IgD-negative memory B cell (primary cell): ENCODE results near the gene RAD50. TPM values are rescaled to one million over a fixed set of nuclear protein-coding genes. Genes with fewer than 3 reads are reported as not detected.

Source experiments
- H3K27ac Mint-ChIP-seq, 3 donors: one replicate each; pipeline ENCODE4 v1.8.0; 2020 to 2022; ENCODE audit warnings: mild to moderate bottlenecking in 3 of 3, mixed read lengths in 3 of 3, moderate library complexity in 1 of 3
- H3K27me3 Mint-ChIP-seq: one replicate; pipeline ENCODE4 v1.8.0; 2021; ENCODE audit warnings: mixed read lengths
- H3K36me3 Mint-ChIP-seq: one replicate; pipeline ENCODE4 v1.8.0; 2020; ENCODE audit warnings: mild to moderate bottlenecking, mixed read lengths
- H3K4me1 Mint-ChIP-seq, 3 donors: one replicate each; pipeline ENCODE4 v1.8.0; 2020 to 2022; ENCODE audit warnings: mixed read lengths in 3 of 3, mild to moderate bottlenecking in 1 of 3
- H3K4me3 Mint-ChIP-seq, 4 donors: one replicate each; pipeline ENCODE4 v1.8.0; 2020 to 2022; ENCODE audit warnings: mild to moderate bottlenecking in 4 of 4, mixed read lengths in 4 of 4, moderate library complexity in 3 of 4
- H3K9me3 Mint-ChIP-seq, 3 donors: one replicate each; pipeline ENCODE4 v1.8.0; 2020 to 2021; ENCODE audit warnings: mixed read lengths in 3 of 3, mild to moderate bottlenecking in 1 of 3
- polyA plus RNA-seq: library from polyadenylated mRNA; unstranded; fragments of 300-500 nt; fragmentation: Illumina TruSeq; gene quantifications from one replicate; pipeline ENCODE4 v1.2.3, GENCODE V29; 2021

The RAD50 gene
- polyA plus RNA-seq, 1 donor from 2014 or later = 33.4 TPM

DNA sequence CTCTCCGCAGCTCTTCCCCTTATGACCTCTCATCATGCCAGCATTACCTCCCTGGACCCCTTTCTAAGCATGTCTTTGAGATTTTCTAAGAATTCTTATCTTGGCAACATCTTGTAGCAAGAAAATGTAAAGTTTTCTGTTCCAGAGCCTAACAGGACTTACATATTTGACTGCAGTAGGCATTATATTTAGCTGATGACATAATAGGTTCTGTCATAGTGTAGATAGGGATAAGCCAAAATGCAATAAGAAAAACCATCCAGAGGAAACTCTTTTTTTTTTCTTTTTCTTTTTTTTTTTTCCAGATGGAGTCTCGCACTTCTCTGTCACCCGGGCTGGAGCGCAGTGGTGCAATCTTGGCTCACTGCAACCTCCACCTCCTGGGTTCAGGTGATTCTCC, 80.5 kb downstream of the RAD50 start:
- H3K4me3 Mint-ChIP-seq = no peak overlapping the region
- no peak overlapping the region for H3K27ac Mint-ChIP-seq
- no peaks in the 10 kb centered on the region for H3K9me3 Mint-ChIP-seq
- H3K36me3 Mint-ChIP-seq = peaks cover 24% of the 10 kb centered on the region
- peaks cover 0 to 2% (median 0%) of the 10 kb centered on the region in 3 donors for H3K4me1 Mint-ChIP-seq
- no peaks in the 10 kb centered on the region for H3K27me3 Mint-ChIP-seq

DNA sequence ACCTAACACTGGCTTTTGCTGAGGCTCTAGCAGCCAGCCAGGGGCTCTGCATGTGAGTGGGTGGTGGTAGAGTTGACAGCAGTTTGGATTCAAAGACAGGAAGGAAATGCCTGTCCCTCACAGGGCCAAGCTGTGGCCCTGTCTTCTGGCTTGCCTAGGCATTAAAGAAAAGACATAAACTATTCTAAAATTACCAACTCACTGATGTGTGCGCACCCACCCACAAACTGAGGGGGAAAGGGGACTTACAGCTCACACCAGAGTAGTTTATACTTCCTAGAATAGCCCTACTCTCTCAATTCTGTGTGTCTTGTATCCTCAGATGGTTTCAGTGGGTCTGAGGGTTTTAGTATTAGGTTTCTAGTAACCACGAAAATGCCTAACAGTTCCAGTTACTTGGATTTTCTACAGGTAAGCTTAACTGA, 82.9 kb downstream of the RAD50 start:
- H3K4me1 Mint-ChIP-seq = peaks cover 0 to 2% (median 0%) of the 10 kb centered on the region in 3 donors
- no peak overlapping the region for H3K27ac Mint-ChIP-seq
- H3K27me3 Mint-ChIP-seq = no peaks in the 10 kb centered on the region
- H3K36me3 Mint-ChIP-seq = peaks cover 32% of the 10 kb centered on the region
- no peaks in the 10 kb centered on the region for H3K9me3 Mint-ChIP-seq
- H3K4me3 Mint-ChIP-seq = no peak overlapping the region

DNA sequence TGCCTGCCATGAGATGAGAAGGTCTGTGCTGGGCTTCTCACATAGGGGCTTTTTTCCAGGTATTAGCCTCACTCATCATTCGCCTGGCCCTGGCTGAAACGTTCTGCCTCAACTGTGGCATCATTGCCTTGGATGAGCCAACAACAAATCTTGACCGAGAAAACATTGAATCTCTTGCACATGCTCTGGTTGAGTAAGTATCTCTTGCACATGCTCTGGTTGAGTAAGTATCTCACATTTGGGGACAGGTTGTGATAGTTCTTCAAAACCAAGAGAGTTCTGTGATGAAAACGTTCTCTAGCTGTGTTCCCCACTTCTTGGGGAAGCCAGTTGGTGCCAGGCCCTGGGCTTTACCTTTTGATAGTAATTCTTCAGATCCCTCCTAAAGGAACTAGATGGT, 83.8 kb downstream of the RAD50 start:
- Mint-ChIP-seq H3K4me1 (peaks cover 0 to 2% (median 0%) of the 10 kb centered on the region in 3 donors), H3K4me3 (no peak overlapping the region), H3K36me3 (peaks cover 31% of the 10 kb centered on the region), H3K27me3 (no peaks in the 10 kb centered on the region), H3K9me3 (no peaks in the 10 kb centered on the region), H3K27ac (no peak overlapping the region)

DNA sequence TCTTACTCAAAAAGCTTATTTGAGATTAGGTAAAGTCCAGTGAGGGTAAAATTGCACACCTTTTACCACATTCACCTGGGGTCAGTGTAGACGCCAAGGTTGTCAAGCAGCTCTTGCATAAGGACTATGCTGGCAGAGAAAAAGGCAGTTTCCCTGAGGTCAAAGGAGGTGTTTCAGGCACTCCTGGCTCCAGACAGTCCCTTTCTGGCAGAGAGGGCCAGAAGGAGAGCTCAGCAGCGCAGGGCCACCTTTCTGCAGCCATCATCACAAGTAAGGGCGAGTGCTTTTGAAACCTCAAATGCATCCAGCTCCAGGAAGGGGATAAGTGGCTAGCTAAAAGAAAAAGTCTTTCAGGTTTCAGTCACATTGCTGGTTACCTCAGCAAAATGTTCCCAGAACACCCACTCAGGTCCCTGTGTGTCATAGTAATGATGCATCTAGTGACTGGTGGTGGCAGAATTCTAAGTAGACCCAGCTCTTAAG, 84.5 kb downstream of the RAD50 start:
- Mint-ChIP-seq H3K4me1 (peaks cover 0 to 2% (median 0%) of the 10 kb centered on the region in 3 donors), H3K27ac (no peak overlapping the region), H3K36me3 (peaks cover 31% of the 10 kb centered on the region)

DNA sequence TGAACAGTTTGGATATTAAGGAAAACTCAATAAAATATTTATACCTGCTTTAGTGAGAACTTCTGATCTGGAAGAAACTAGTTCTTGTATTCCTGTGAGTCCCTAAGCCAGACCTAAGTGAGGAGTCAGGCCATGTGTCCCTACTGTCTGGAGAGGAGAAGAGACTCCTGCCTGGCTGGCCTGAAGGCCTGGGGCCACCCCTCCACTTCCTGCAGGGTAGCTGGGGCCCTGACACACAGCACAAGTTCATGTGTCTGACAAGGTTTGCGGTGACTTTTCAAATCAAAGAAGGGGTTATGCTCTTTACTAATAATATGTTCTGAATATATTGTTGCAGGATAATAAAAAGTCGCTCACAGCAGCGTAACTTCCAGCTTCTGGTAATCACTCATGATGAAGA, 85.1 kb downstream of the RAD50 start:
- H3K4me3 Mint-ChIP-seq = no peak overlapping the region
- H3K36me3 Mint-ChIP-seq = peaks cover 31% of the 10 kb centered on the region
- H3K27me3 Mint-ChIP-seq = no peaks in the 10 kb centered on the region
- H3K4me1 Mint-ChIP-seq = peaks cover 0 to 2% (median 0%) of the 10 kb centered on the region in 3 donors
- peak overlapping the region in 1 of 3 donors; percentile 62 for H3K27ac Mint-ChIP-seq
- no peaks in the 10 kb centered on the region for H3K9me3 Mint-ChIP-seq

More for the DNA sequence above, 84.5 kb downstream of the RAD50 start:
- no peaks in the 10 kb centered on the region for H3K9me3 Mint-ChIP-seq
- no peak overlapping the region for H3K4me3 Mint-ChIP-seq
- no peaks in the 10 kb centered on the region for H3K27me3 Mint-ChIP-seq

DNA sequence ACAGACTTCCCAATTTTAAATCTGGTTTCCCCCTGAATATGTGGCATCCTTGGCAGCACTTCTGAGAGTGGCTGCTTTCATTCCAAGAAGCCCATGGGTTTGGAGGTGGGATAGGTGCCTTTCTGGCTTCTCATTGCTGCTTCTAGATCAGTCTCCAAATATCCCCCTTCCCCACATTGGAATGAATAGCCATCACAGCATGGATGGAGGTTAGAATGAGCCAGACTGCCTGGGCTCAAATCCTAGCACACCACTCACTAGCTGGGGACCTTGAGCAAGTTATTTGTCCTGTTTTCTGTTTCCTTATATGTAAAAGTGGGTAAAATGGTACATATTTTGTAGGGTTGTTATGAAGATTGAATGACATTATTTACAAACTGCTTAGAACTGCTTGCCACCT, 87.4 kb downstream of the RAD50 start:
- Mint-ChIP-seq H3K9me3 (peaks cover 4 to 14% (median 11%) of the 10 kb centered on the region in 3 donors), H3K4me3 (no peak overlapping the region), H3K36me3 (peaks cover 19% of the 10 kb centered on the region), H3K27me3 (no peaks in the 10 kb centered on the region), H3K27ac (no peak overlapping the region), H3K4me1 (no peaks in the 10 kb centered on the region)

DNA sequence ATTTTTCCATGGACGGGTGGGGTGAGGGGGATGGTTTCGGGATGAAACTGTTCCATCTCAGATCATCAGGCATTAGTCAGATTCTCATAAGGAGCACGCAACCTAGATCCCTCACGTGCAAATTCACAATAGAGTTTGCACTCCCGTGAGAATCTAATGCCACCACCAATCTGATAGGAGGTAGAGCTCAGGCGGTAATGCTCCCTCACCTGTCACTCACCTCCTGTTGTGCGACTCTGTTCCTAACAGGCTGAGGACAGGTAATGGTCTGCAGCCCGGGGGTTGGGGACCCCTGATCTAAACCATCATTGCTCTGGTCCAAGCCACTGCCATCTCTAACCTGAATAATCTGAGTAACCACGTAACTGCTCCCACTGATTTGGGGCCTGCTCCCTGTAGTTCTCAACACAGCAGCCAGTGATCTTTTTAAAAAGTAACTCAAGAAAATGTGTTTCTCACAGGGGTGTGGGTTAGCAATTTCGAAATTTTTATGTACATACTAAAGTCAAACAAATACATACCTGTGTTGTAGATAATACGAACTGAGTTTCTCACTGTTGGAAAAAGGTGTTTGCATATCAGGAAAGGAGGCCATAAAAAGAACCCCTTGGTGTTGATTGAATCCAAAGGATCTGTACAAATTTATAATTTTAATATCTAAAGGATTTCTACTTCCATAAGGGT, 89.9 kb downstream of the RAD50 start:
- Mint-ChIP-seq H3K9me3 (peaks cover 10 to 14% (median 12%) of the 10 kb centered on the region in 3 donors), H3K4me3 (no peak overlapping the region), H3K27me3 (no peaks in the 10 kb centered on the region), H3K36me3 (peaks cover 18% of the 10 kb centered on the region), H3K4me1 (no peaks in the 10 kb centered on the region), H3K27ac (no peak overlapping the region)

DNA sequence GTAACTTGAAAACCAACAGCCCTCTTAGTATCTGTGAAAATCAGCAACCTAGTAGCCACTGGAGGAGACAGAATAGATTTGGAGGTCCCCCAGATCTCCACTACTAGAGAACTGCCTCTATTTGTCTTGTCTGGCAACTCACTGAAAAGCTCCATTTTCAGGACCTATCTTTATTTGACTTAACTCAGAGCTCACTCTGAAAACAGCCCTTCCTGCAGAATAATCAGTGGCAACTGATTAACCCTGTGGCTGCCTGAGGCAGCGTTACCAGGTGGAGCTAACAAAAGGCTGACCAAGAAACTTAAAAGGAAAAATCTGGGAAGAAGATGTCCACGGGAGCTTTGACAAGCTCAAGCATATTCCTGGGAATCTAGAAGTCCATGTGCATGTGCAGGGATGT, 90.7 kb downstream of the RAD50 start:
- Mint-ChIP-seq H3K4me3 (no peak overlapping the region), H3K27ac (no peak overlapping the region), H3K9me3 (peaks cover 11 to 14% (median 12%) of the 10 kb centered on the region in 3 donors), H3K36me3 (peaks cover 11% of the 10 kb centered on the region), H3K4me1 (no peaks in the 10 kb centered on the region), H3K27me3 (no peaks in the 10 kb centered on the region)

DNA sequence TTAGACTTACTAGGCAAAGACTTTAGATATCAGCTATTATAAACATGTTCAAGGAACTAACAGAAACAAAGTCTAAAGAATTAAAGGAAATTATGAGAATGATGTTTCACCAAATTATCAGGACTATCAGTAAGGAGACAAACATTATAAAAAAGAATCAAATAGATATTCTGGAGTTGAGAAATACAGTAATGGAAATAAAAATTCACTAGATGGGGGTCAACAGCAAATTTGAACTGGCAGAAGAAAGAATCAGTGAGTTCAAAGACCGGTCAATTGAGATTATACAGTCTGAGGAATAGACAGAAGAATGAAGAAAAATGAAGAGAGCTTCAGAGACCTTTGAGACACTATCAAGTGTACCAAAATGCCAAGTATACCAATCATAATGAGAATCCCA, 91.6 kb downstream of the RAD50 start:
- no peak overlapping the region for H3K27ac Mint-ChIP-seq
- H3K4me3 Mint-ChIP-seq = no peak overlapping the region
- no peaks in the 10 kb centered on the region for H3K4me1 Mint-ChIP-seq
- peaks cover 11 to 14% (median 12%) of the 10 kb centered on the region in 3 donors for H3K9me3 Mint-ChIP-seq
- no peaks in the 10 kb centered on the region for H3K27me3 Mint-ChIP-seq
- peaks cover 6% of the 10 kb centered on the region for H3K36me3 Mint-ChIP-seq

DNA sequence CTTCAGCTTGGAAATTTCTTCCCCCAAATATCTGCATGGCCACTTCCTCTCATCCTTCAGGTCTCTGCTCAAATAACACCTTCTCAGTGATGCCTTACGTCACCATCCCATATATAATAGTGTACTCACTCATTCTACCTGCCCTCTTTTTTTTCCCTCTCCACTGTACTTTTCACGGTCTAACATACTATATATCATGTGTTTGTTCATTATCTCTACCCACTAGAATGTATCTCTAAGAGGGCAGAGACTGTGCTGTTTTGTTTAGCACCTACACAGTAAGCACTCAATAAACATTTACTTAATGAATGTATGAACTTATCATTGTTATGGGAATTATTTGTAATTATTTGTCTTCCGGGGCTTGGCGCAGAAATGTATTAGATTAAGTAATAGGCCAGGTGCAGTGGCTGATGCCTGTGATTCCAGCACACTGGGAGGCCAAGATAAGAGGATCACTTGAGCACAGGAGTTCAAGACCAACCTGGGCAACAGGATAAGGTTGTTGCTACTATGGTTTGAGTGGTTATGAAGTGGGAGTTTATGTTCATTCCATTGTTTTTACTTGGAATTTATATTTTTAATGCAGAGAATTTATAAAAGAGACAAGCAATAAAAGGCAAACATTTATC, 95.2 kb downstream of the RAD50 start:
- peaks cover 3% of the 10 kb centered on the region for H3K36me3 Mint-ChIP-seq
- H3K27ac Mint-ChIP-seq = no peak overlapping the region
- peaks cover 15% of the 10 kb centered on the region for H3K27me3 Mint-ChIP-seq
- H3K9me3 Mint-ChIP-seq = peaks cover 11 to 14% (median 12%) of the 10 kb centered on the region in 3 donors
- H3K4me3 Mint-ChIP-seq = no peak overlapping the region
- peaks cover 0 to 4% (median 2%) of the 10 kb centered on the region in 3 donors for H3K4me1 Mint-ChIP-seq

DNA sequence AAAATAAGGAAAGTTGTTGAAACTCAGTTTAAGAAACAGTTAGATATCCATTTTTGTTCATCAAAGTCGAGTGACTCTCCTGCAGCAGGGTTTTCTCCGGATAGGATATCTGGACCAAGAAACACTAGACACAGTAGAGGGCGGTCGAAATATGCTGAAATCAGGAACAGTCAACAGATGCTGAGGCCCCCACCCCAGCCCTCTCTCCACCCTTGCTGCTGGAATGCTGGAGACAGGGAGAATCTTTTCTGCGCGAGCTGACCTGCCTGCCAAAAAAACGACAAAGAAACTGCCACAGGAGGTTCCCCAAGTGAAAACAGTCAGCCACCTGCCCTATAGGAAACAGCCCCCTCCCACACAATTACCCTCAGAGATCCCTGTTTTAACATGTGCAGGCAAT, 96.9 kb downstream of the RAD50 start:
- Mint-ChIP-seq H3K36me3 (peaks cover 3% of the 10 kb centered on the region), H3K27ac (peak overlapping the region in 1 of 3 donors; percentile 71), H3K27me3 (peaks cover 16% of the 10 kb centered on the region), H3K4me3 (no peak overlapping the region), H3K9me3 (peaks cover under 1 to 8% (median 4%) of the 10 kb centered on the region in 3 donors), H3K4me1 (peaks cover 0 to 4% (median 2%) of the 10 kb centered on the region in 3 donors)

DNA sequence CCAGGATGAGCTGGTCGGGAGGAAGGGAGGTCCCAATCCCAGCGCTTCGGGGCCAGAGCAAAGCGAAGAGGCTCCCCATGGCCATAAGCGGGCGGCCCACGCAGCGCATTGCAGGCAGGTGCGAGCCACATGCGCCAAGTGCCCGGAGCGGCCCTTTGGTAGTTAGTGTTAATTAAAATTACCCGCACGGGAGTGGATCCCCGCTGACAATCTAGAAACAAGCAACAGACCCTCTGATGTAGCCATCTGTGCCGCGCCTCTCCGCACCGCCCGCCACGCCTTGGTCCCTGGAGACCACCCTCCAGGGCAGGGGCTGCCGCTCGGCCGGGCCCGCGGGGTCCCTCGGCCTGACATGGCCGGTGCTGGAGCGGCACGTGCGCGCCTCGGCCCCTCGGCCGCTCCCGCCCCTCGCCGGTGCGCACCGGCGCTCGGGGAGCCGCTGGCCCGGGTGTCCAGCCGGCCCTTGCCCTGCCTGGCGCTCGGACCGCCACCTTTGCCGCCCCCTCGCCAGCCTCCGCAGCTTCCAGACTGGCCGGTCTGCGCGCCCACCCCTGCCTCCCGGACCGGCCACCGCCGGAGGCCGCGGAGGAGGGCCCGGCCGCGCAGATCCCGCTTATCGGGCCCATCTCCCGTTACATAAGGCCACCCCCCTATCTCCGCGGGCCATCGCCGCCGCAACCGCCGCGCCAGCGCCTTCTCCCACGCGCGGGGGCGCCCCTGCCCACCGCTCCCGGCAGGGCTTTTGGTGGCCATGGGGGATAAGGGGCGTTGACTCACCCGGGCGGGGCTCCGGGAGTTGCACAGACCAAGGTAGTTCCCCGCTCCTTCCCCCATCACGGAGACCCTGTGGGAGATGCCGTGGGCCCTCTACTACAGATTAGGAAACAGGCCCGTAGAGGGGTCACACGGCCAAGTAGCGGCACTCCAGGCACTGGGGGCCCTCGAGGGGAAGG, 99.3 kb downstream of the RAD50 start:
- Mint-ChIP-seq H3K27me3 (peaks cover 16% of the 10 kb centered on the region), H3K9me3 (peaks cover 0 to 4% (median 0%) of the 10 kb centered on the region in 3 donors), H3K4me1 (peaks cover 0 to 5% (median 4%) of the 10 kb centered on the region in 3 donors), H3K27ac (no peak overlapping the region), H3K36me3 (peaks cover 1% of the 10 kb centered on the region), H3K4me3 (peak overlapping the region in 2 of 4 donors; percentile 49 to 54)

DNA sequence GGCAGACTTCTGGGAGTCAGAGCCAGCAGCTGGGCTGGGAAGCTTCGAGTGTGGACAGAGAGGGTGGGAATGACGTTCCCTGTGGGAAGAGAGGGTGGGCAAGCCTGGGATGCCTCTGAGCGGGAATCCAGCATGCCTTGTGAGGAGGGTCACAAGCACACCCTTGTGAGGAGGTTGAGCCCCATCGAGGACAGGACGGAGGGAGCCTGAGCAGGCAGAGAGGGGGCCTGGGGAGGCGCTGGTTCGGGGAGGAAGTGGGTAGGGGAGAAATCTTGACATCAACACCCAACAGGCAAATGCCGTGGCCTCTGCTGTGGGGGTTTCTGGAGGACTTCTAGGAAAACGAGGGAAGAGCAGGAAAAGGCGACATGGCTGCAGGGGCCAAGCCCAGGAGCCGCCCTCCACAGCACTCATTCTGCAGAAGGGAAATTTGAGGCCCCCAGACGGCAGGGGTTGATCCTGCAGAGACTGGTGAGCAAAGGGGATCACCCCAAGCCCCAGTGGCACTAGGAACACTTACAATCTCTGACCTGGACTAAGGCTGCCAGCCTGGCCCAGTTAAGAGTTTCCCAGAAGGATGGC, 100.1 kb downstream of the RAD50 start:
- Mint-ChIP-seq H3K27ac (no peak overlapping the region), H3K36me3 (no peaks in the 10 kb centered on the region), H3K27me3 (peaks cover 16% of the 10 kb centered on the region), H3K4me3 (peak overlapping the region in 1 of 4 donors; percentile 55), H3K4me1 (peaks cover 0 to 7% (median 4%) of the 10 kb centered on the region in 3 donors), H3K9me3 (no peaks in the 10 kb centered on the region)

DNA sequence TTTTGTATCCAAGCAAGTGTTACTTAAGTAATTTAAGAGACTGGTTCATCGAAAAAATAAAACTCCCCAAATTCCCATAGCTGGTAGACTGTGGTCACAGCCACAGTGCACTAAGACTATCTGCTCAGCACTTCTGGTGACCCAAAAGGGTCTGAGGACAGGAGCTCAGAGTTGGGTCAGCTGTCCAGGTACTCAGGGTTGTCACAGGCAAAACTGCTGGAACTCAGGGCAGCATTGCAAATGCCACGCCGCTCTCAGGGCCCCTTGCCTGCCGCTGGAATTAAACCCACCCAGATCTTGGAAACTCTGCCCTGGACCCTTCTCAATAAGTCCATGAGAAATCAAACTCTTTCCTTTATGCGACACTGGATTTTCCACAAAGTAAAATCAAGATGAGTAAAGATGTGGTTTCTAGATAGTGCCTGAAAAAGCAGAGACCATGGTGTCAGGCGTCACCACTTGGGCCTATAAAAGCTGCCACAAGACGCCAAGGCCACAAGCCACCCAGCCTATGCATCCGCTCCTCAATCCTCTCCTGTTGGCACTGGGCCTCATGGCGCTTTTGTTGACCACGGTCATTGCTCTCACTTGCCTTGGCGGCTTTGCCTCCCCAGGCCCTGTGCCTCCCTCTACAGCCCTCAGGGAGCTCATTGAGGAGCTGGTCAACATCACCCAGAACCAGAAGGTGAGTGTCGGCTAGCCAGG, 101.1 kb downstream of the RAD50 start, which contains the start of gene IL13:
TSS of gene IL13 (plus strand) at position 498 of the 705 bp plus-strand sequence. CDS start at position 512, 14 bp downstream.
- Mint-ChIP-seq H3K4me1 (peaks cover 3 to 9% (median 4%) of the 10 kb centered on the region in 3 donors), H3K27me3 (peaks cover 16% of the 10 kb centered on the region), H3K9me3 (no peaks in the 10 kb centered on the region), H3K4me3 (peak within 1 kb of the TSS in 1 of 4 donors; percentile 63), H3K36me3 (no peaks in the 10 kb centered on the region), H3K27ac (peak within 1 kb of the TSS in 1 of 3 donors; percentile 74)
